OCI-LY7 (cell line): Measurements from ENCODE around the gene GPRIN2.

ENCODE experiments used
- CTCF ChIP-seq: fragments of 200-600 bp; sonication (generic); conservative IDR thresholded peaks from 2 replicates; pipeline ENCODE4 v1.5.1; 2014; ENCODE audit warnings: mild to moderate bottlenecking, antibody characterized with exemption, low read length, moderate library complexity, mixed read lengths
- EZH2phosphoT487 ChIP-seq: fragments of 200-600 bp; sonication (generic); IDR thresholded peaks from 2 replicates; pipeline ENCODE4 v1.6.1; 2018; ENCODE audit warnings: low read depth, borderline replicate concordance, mild to moderate bottlenecking, mixed run types, antibody characterized with exemption, low read length, moderate library complexity, mixed read lengths

DNA sequence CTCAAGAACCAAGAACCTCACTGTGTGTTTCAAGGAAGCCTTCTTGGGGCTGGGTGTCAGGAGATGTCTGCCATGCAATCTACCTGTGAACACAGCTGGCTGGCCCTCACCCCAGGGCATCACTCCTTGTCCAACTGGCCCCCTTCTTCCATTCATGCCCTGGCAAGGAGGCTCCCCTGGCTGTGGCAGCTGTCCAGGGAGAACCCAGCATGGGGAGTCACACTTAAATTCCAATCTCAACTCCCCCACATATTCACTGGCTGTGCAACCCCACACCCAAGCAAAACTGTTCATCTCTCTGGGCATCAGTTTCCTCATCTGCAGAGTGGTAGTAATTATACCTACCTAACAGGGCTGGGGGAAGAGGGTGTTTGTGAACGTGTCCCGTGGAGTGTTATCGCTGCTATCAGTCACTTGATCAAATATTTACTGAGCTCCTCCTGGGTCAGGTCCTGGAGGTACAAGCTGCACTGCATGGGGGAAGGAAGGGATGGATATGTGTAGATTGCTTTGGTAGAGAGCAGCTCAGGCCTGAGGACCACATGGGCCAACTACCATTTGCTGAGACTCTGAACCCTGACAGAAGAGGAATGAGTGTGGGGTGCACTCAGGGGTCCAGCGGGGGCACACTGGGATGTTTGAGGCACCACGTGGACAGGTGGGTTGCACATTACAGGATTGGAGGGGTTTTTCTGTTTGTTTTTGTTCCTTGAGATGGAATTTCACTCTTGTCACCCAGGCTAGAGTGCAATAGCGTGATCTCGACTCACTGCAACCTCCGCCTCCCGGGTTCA lies 2.1 kb upstream of the GPRIN2 start:
- TF ChIP-seq CTCF (no peak), EZH2phosphoT487 (no peak)
